Measurements from ENCODE around the gene RAD23A. TPM values are rescaled to one million over a fixed set of nuclear protein-coding genes. Genes with fewer than 3 reads are reported as not detected.
A peak's percentile ranks its signal among the peaks of the same experiment; 100 is the strongest.

The RAD23A gene
- total and polyA plus RNA-seq, 2 donors (not counting 1 experiment from before 2014, with no cell fraction given): 46.2 to 72.2 TPM

DNA sequence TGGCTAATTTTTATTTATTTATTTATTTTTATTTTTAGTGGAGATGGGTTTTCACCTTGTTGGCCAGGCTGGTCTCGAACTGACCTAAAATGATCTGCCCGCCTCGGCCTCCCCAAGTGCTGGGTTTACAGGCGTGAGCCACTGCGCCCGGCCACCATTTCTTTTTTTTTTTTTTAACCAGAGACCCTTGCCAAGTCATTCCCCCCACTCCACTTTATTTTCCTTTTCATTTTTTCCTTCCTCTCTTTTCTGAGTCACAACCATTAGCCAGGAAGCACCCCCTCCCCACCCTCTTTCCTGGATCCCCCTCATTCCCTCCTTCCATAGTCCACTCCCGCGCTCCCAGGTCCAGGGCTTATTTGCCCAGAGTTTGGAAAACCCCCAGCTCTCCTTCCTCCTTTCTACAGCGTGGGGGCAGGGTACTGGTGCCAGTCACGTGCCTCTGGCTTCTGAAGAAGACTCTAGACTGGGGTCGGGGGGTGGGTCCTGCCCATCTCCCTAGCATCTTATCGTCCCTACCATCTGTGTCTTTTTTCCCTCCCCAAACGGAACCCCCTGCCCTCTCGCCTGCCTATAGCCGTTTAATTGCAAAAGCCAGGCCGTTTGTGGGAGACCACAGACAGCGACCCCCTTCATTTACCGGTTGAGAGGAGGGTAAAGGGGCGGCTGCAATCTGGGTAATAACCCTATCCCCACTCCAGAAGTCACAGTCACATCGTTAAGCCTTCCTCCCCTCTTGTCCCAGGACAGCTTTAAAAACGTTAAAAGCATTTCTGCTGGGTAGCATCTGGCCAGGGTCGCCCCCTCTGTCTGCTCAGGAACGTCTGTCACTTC, 8.4 kb upstream of the RAD23A start:
- Histone ChIP-seq H3K9ac (ENCODE audit: insufficient read depth, low read length) (peak overlapping the region; percentile 60), H3K27ac (ENCODE audit: insufficient read depth, low read length) (peak overlapping the region; percentile 76), H3K9me3 (ENCODE audit: control insufficient read depth, insufficient read depth, low read depth, low read length) (no peaks in the 10 kb centered on the region), H3K4me3 (replicated peaks in 1 of 4; ENCODE audit: control extremely low read depth in 1 of 4, insufficient read depth in 1 of 4, low read depth in 3 of 4, low read length in 4 of 4) (peak overlapping the region; percentile 57 to 98 (median 58)), H3K4me1 (ENCODE audit: control insufficient read depth, extremely low read depth, insufficient read depth, low read length) (peaks cover 20% of the 10 kb centered on the region), H3K4me2 (ENCODE audit: extremely low read depth, insufficient read depth, low read length) (peak overlapping the region; percentile 95), H3K79me2 (ENCODE audit: control insufficient read depth, insufficient read depth, low read length) (peaks cover 50% of the 10 kb centered on the region), H2AFZ (ENCODE audit: low read length) (peak overlapping the region; percentile 68), H3K36me3 (ENCODE audit: control insufficient read depth, insufficient read depth, low read length) (peaks cover 21% of the 10 kb centered on the region), H4K20me1 (ENCODE audit: control insufficient read depth, extremely low read depth, insufficient read depth, low read length) (peaks cover 2% of the 10 kb centered on the region), H3K27me3 (ENCODE audit: control insufficient read depth, insufficient read depth, low read length) (no peaks in the 10 kb centered on the region)
- TF ChIP-seq, protein P1, sequence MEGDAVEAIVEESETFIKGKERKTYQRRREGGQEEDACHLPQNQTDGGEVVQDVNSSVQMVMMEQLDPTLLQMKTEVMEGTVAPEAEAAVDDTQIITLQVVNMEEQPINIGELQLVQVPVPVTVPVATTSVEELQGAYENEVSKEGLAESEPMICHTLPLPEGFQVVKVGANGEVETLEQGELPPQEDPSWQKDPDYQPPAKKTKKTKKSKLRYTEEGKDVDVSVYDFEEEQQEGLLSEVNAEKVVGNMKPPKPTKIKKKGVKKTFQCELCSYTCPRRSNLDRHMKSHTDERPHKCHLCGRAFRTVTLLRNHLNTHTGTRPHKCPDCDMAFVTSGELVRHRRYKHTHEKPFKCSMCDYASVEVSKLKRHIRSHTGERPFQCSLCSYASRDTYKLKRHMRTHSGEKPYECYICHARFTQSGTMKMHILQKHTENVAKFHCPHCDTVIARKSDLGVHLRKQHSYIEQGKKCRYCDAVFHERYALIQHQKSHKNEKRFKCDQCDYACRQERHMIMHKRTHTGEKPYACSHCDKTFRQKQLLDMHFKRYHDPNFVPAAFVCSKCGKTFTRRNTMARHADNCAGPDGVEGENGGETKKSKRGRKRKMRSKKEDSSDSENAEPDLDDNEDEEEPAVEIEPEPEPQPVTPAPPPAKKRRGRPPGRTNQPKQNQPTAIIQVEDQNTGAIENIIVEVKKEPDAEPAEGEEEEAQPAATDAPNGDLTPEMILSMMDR (conservative IDR thresholded peaks at IDR 0.05 in 1 of 2, IDR thresholded peaks at IDR 0.05 in 1 of 2; ENCODE audit: low read depth in 1 of 2, low read length in 2 of 2): no peak
- TF ChIP-seq EZH2 (IDR thresholded peaks at IDR 0.05; ENCODE audit: low read length, missing control alignments): no peak
- no peak for DNase-seq (ENCODE audit: low read depth in 2 of 2)

DNA sequence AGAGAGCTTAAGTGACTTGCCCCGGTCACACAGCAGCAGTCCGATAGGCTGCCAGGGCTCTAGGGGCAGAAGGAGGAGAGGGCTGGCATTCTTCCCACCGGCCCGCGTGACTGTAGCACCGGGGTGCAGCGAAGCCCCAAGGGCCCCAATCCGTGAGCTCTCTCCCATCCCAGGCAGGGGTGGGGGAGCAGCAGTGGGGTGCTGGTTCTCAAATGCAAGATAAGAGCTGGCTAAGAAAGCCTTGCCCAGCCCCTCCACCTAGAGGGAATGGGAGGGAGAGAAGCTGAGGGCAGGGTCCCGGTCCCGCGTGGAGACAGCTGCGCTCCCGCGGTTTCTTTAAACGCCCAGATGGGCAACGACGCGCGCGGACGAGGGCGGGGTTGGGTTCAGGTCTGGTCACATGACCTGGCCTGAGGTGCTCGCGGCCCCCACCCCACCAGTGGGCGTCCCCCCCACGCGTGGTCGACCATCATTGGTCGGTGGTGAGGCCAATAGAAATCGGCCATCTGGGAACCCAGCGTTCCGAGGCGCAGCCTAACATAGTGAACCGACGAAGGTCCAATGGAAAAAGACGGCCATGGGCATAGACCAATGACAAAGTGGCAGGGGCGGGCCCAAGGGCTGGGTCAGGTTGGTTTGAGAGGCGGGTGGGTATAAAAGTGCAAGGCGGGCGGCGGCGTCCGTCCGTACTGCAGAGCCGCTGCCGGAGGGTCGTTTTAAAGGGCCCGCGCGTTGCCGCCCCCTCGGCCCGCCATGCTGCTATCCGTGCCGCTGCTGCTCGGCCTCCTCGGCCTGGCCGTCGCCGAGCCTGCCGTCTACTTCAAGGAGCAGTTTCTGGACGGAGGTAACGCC, 7.5 kb upstream of the RAD23A start, which contains the start of gene CALR:
TSS of gene CALR (plus strand) at position 683 of the 852 bp plus-strand sequence. CDS start at position 754, 71 bp downstream.
- Histone ChIP-seq H3K36me3 (ENCODE audit: control insufficient read depth, insufficient read depth, low read length) (peaks cover 21% of the 10 kb centered on the region), H3K4me1 (ENCODE audit: control insufficient read depth, extremely low read depth, insufficient read depth, low read length) (peaks cover 20% of the 10 kb centered on the region), H3K27me3 (ENCODE audit: control insufficient read depth, insufficient read depth, low read length) (no peaks in the 10 kb centered on the region), H4K20me1 (ENCODE audit: control insufficient read depth, extremely low read depth, insufficient read depth, low read length) (peaks cover 2% of the 10 kb centered on the region), H3K79me2 (ENCODE audit: control insufficient read depth, insufficient read depth, low read length) (peaks cover 42% of the 10 kb centered on the region), H3K9ac (ENCODE audit: insufficient read depth, low read length) (peak within 1 kb of the TSS; percentile 99), H3K27ac (ENCODE audit: insufficient read depth, low read length) (peak within 1 kb of the TSS; percentile 95), H2AFZ (ENCODE audit: low read length) (peak within 1 kb of the TSS; percentile 68), H3K4me2 (ENCODE audit: extremely low read depth, insufficient read depth, low read length) (peak within 1 kb of the TSS; percentile 95), H3K4me3 (replicated peaks in 1 of 4; ENCODE audit: control extremely low read depth in 1 of 4, insufficient read depth in 1 of 4, low read depth in 3 of 4, low read length in 4 of 4) (peak within 1 kb of the TSS; percentile 94 to 99 (median 98)), H3K9me3 (ENCODE audit: control insufficient read depth, insufficient read depth, low read depth, low read length) (no peaks in the 10 kb centered on the region)
- TF ChIP-seq EZH2 (IDR thresholded peaks at IDR 0.05; ENCODE audit: low read length, missing control alignments): no peak
- TF ChIP-seq, protein P1 (conservative IDR thresholded peaks at IDR 0.05 in 1 of 2, IDR thresholded peaks at IDR 0.05 in 1 of 2; ENCODE audit: low read depth in 1 of 2, low read length in 2 of 2): no peak
- peak; percentile 99 for DNase-seq (ENCODE audit: low read depth in 2 of 2)
